Calu3 (cell line): Measurements from ENCODE around the gene SAV1. TPM values are rescaled to one million over a fixed set of nuclear protein-coding genes. Genes with fewer than 3 reads are reported as not detected.

ENCODE experiments used
- BruUV-seq: library from RNA; stranded (reverse); fragments of 400-500 nt; replicated peaks from 2 replicates; lab custom pipeline; 2021; lab: Mats Ljungman, UMichigan
- CTCF ChIA-PET: fragments of 300-600 bp; sonication (Branson Sonifier 250); formaldehyde crosslinking; loops from one replicate; lab custom pipeline; 2022; ENCODE audit warnings: antibody characterized with exemption; lab: Charles Lee
- DNase-seq: peaks from one replicate; pipeline ENCODE4 v3.0.0; 2022
- H3K27ac Mint-ChIP-seq: one replicate; pipeline ENCODE4 v1.8.0; 2022; ENCODE audit warnings: mixed read lengths; ENCODE audit not compliant: unreplicated experiment
- H3K27me3 Mint-ChIP-seq: one replicate; pipeline ENCODE4 v1.8.0; 2022; ENCODE audit warnings: mixed read lengths; ENCODE audit not compliant: unreplicated experiment
- H3K36me3 Mint-ChIP-seq: one replicate; pipeline ENCODE4 v1.8.0; 2022; ENCODE audit warnings: mild to moderate bottlenecking, moderate library complexity, mixed read lengths; ENCODE audit not compliant: insufficient read depth, unreplicated experiment
- H3K4me1 Mint-ChIP-seq: one replicate; pipeline ENCODE4 v1.8.0; 2022; ENCODE audit warnings: mild to moderate bottlenecking, low read depth, mixed read lengths; ENCODE audit not compliant: unreplicated experiment
- H3K4me3 Mint-ChIP-seq: one replicate; pipeline ENCODE4 v1.8.0; 2022; ENCODE audit warnings: mild to moderate bottlenecking, low read depth, moderate library complexity, mixed read lengths; ENCODE audit not compliant: unreplicated experiment
- H3K9me3 Mint-ChIP-seq: one replicate; pipeline ENCODE4 v1.8.0; 2022; ENCODE audit warnings: low read depth, mixed read lengths; ENCODE audit not compliant: unreplicated experiment
- CTCF ChIP-seq: fragments of 200-600 bp; IDR thresholded peaks from one replicate; pipeline ENCODE4 v1.8.0; 2022; ENCODE audit warnings: antibody characterized with exemption; ENCODE audit not compliant: unreplicated experiment
- intact Hi-C: fragments of 100-400 bp; cut with micrococcal nuclease; formaldehyde crosslinking; loops from one replicate; pipeline ENCODE4 v1.10.0; 2022; ENCODE audit not compliant: unreplicated experiment
- total RNA-seq: library from RNA; stranded (reverse); gene quantifications from 2 replicates; pipeline ENCODE4 v1.2.3, GENCODE V29; 2022

SAV1 gene
- total RNA-seq, 1 experiment from 2014 or later = 62.2 TPM

DNA sequence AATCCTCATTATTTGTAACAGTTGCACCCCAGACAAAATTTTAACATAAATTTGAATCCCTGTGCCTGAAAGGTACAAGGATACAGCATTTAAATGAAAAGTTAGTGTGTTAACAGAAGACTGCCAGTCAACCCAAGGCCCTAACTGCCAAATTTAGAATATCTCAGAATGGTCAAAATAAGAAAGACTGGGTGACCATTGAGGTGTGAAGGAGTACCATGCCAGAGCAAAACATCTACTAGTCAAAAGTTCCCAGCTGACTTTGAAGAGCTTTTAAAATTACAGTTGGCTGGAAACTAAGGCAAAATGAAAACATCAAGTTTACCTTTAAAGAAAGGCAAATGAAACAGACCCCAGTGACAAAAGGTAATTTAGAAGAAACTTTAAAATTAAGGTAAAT lies 18.4 kb downstream of the SAV1 start:
- BruUV-seq = no TSS peak
- DNase-seq = no peak
- H3K27me3 Mint-ChIP-seq = no peaks in the 10 kb centered on the region
- no peaks in the 10 kb centered on the region for H3K4me1 Mint-ChIP-seq
- H3K36me3 Mint-ChIP-seq = peaks cover 13% of the 10 kb centered on the region
- H3K27ac Mint-ChIP-seq = no peak overlapping the region
- CTCF ChIA-PET = no interaction called here
- H3K4me3 Mint-ChIP-seq = no peak overlapping the region
- no peak for TF ChIP-seq CTCF
- intact Hi-C loops = no loop called here
- no peaks in the 10 kb centered on the region for H3K9me3 Mint-ChIP-seq

DNA sequence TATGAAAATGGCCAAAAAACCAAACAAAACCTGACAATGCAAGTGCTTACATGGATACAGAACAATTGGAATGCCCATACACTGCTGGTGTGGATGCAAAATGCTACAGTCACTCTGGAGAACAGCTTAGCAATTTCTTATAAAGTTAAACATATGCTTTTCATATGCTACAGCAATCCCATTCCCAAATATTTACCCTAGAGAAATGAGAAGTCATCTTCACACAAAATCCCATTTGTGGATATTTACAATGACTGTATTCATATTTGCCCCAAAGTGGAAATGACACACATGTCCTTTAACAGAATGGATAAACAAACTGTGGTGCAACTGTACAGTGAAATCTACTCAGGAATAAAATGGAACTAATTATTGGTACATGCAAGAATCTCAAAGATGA lies 20.4 kb downstream of the SAV1 start:
- no peak overlapping the region for H3K27ac Mint-ChIP-seq
- no peaks in the 10 kb centered on the region for H3K4me1 Mint-ChIP-seq
- TF ChIP-seq CTCF = no peak
- CTCF ChIA-PET = no interaction called here
- no peaks in the 10 kb centered on the region for H3K9me3 Mint-ChIP-seq
- DNase-seq = no peak
- intact Hi-C loops = no loop called here
- BruUV-seq = no TSS peak
- peaks cover 12% of the 10 kb centered on the region for H3K36me3 Mint-ChIP-seq
- no peaks in the 10 kb centered on the region for H3K27me3 Mint-ChIP-seq
- no peak overlapping the region for H3K4me3 Mint-ChIP-seq

DNA sequence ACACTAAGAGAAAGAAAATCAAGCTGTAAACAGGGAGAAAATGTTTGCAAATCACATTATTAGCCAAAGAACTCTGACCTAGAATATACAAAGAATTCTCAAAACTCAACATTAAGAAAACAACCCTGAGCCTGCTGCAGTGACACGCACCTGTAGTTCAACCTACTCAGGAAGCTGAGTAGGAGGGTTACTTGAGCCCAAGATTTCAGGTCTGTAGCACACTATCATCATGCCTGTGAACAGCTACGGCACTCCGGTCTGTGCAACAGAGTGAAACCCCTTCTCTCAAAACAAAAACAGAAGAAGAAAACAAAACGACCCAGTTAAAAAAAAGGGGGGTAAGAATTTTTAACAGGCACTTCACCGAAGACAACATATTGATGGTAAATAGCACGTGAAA lies 20.8 kb downstream of the SAV1 start:
- no peak overlapping the region for H3K4me3 Mint-ChIP-seq
- no peaks in the 10 kb centered on the region for H3K9me3 Mint-ChIP-seq
- H3K4me1 Mint-ChIP-seq = no peaks in the 10 kb centered on the region
- DNase-seq = no peak
- no peak for TF ChIP-seq CTCF
- CTCF ChIA-PET = no interaction called here
- BruUV-seq = no TSS peak
- H3K27ac Mint-ChIP-seq = no peak overlapping the region
- intact Hi-C loops = no loop called here
- no peaks in the 10 kb centered on the region for H3K27me3 Mint-ChIP-seq
- H3K36me3 Mint-ChIP-seq = peaks cover 7% of the 10 kb centered on the region

GRCh38 chr14:50635141-50635540 lies 33.0 kb downstream of the SAV1 start:
- no peak for DNase-seq
- no peak overlapping the region for H3K4me3 Mint-ChIP-seq
- H3K27ac Mint-ChIP-seq = no peak overlapping the region
- H3K36me3 Mint-ChIP-seq = peaks cover 12% of the 10 kb centered on the region
- no TSS peak for BruUV-seq
- no peaks in the 10 kb centered on the region for H3K27me3 Mint-ChIP-seq
- CTCF ChIA-PET = no interaction called here
- H3K4me1 Mint-ChIP-seq = no peaks in the 10 kb centered on the region
- no peak for TF ChIP-seq CTCF
- H3K9me3 Mint-ChIP-seq = no peaks in the 10 kb centered on the region
- intact Hi-C loops = no loop called here
